ENCODE data around the gene SH3D21. TPM values are rescaled to one million over a fixed set of nuclear protein-coding genes. Genes with fewer than 3 reads are reported as not detected.

SH3D21 gene
- total and polyA plus RNA-seq, 2 experiments from 2014 or later, result 2.6 to 2.9 TPM

- no peak overlapping the region for H2AFZ ChIP-seq
- peaks cover 21% of the 10 kb centered on the region for H3K4me1 ChIP-seq (ENCODE audit: insufficient read depth)
- no peaks in the 10 kb centered on the region for H3K9me3 ChIP-seq (ENCODE audit: low read depth)
- H4K20me1 ChIP-seq (ENCODE audit: insufficient read depth, poor library complexity, severe bottlenecking), result no peaks in the 10 kb centered on the region
- DNase-seq (ENCODE audit: low spot score), result peak; percentile 49
- no peak overlapping the region for H3K4me2 ChIP-seq
- TF ChIP-seq, protein P1, sequence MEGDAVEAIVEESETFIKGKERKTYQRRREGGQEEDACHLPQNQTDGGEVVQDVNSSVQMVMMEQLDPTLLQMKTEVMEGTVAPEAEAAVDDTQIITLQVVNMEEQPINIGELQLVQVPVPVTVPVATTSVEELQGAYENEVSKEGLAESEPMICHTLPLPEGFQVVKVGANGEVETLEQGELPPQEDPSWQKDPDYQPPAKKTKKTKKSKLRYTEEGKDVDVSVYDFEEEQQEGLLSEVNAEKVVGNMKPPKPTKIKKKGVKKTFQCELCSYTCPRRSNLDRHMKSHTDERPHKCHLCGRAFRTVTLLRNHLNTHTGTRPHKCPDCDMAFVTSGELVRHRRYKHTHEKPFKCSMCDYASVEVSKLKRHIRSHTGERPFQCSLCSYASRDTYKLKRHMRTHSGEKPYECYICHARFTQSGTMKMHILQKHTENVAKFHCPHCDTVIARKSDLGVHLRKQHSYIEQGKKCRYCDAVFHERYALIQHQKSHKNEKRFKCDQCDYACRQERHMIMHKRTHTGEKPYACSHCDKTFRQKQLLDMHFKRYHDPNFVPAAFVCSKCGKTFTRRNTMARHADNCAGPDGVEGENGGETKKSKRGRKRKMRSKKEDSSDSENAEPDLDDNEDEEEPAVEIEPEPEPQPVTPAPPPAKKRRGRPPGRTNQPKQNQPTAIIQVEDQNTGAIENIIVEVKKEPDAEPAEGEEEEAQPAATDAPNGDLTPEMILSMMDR (IDR thresholded peaks at IDR 0.05; ENCODE audit: poor library complexity), result no peak
- no peak for TF ChIP-seq EZH2phosphoT487 (IDR thresholded peaks at IDR 0.05; ENCODE audit: low read depth, severe bottlenecking, unreplicated experiment)
- TF ChIP-seq EZH2 (IDR thresholded peaks at IDR 0.05; ENCODE audit: borderline replicate concordance), result no peak
- H3K27ac ChIP-seq, result peak overlapping the region; percentile 82
- H3K4me3 ChIP-seq, result no peak overlapping the region
- no peaks in the 10 kb centered on the region for H3K27me3 ChIP-seq
- no peaks in the 10 kb centered on the region for H3K36me3 ChIP-seq (replicated peaks; ENCODE audit: insufficient read depth, low read depth)
- 71% methylated on average over 14 of the region's 14 CpGs for WGBS (ENCODE audit: low lambda C conversion rate, missing lambda C conversion rate)
- H3K79me2 ChIP-seq, result no peaks in the 10 kb centered on the region
- no peaks in the 10 kb centered on the region for H3K9me2 ChIP-seq (replicated peaks; ENCODE audit: insufficient read depth)
Observed at GRCh38 chr1:36351227-36351977, 45.2 kb downstream of the SH3D21 start.

DNA sequence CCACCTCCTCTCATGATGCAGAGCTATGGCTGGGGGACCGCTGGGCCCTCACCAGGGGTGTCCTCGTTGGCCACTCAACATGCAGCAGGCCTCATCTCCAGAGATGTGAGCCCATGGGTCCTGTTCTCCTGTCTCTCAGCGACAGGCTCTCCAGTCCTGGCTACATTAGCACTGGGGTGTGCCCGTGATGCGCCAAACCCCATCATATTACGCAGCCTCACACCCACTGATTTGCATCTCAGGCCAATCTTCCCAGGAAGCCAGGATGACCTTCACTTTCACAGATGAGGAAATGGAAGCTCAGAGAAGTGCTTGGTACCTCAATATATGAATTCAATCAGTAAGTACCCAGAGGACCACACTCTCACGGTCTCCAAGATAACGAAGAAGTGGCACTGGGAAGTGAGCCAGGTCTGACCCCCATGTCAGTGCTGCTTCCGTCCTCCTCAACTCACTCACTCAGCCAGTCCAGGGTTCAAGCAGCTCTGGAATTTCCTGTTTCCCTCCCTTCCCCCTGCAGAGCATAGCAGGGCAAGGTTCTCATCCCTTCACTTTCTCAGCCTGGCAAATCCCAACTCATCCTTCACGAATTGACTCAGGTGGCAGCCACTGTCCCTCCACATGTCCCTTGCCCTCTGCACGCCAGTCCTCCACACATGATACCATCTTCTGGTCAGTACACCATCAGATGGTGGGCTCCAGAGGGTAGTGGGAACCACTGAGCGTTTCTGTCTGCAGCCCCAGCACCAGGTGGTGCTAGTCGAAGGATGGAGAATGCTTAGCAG, 46.1 kb downstream of the SH3D21 start:
- H3K27me3 ChIP-seq, result no peaks in the 10 kb centered on the region
- H2AFZ ChIP-seq, result no peak overlapping the region
- no peaks in the 10 kb centered on the region for H4K20me1 ChIP-seq (ENCODE audit: insufficient read depth, poor library complexity, severe bottlenecking)
- H3K4me2 ChIP-seq, result no peak overlapping the region
- H3K4me3 ChIP-seq, result no peak overlapping the region
- no peaks in the 10 kb centered on the region for H3K79me2 ChIP-seq
- H3K9me2 ChIP-seq (replicated peaks; ENCODE audit: insufficient read depth), result no peaks in the 10 kb centered on the region
- H3K36me3 ChIP-seq (replicated peaks; ENCODE audit: insufficient read depth, low read depth), result no peaks in the 10 kb centered on the region
- peaks cover 21% of the 10 kb centered on the region for H3K4me1 ChIP-seq (ENCODE audit: insufficient read depth)
- WGBS (ENCODE audit: low lambda C conversion rate, missing lambda C conversion rate), result 90% methylated on average over 13 of the region's 13 CpGs
- TF ChIP-seq EZH2 (IDR thresholded peaks at IDR 0.05; ENCODE audit: borderline replicate concordance) (no peak), EZH2phosphoT487 (IDR thresholded peaks at IDR 0.05; ENCODE audit: low read depth, severe bottlenecking, unreplicated experiment) (no peak)
- TF ChIP-seq, protein P1 (IDR thresholded peaks at IDR 0.05; ENCODE audit: poor library complexity), result no peak
- H3K9me3 ChIP-seq (ENCODE audit: low read depth), result no peaks in the 10 kb centered on the region
- DNase-seq (ENCODE audit: low spot score), result no peak
- H3K27ac ChIP-seq, result peak overlapping the region; percentile 82

DNA sequence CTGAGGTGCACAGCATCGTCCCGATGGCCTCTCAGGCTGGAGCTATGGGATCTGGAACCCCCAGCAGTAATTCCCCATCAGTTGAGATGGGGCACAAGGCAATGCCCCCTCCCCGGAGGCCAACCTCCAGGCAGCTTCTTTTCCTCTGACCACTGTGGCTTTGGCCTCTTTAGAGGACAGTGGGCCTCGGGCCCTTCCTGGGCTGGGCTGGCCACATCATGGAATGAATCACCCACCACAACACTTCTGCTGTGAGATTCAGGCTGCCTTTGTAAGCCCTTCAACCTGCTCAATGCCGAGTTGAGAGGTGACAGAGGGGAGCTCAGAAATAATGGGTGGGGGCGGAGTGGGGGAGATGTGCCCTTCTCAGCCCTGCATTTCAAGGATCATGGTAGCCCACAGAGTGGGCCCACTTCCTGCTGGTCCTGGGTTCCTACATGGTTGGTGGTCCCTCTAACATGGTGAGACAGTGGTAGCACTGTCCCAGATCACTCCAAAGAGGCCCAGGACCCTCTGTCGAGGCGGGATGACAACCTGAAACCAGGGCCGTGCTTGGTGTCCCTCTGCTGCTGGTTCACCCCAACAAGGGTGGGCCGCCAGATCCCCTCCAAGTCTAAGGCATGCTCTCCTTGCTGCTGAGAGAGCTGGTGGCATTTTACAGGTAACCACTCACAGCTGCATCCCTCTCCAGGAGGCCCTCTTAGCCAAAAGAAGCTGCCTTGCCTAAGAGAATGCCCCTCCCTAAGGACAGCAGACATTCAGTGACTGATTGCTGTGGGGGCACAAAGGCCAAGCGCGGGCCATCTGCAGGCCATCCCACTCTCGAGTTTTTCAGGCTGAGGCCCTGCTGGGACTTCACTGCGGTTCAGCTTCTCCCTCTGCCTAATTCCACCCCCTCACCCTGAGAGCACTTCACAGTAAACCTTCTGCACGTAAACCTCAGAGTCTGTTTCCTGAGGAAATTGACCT, 47.0 kb downstream of the SH3D21 start:
- WGBS (ENCODE audit: low lambda C conversion rate, missing lambda C conversion rate), result 96% methylated on average over 15 of the region's 15 CpGs
- H3K9me3 ChIP-seq (ENCODE audit: low read depth), result no peaks in the 10 kb centered on the region
- DNase-seq (ENCODE audit: low spot score), result no peak
- H4K20me1 ChIP-seq (ENCODE audit: insufficient read depth, poor library complexity, severe bottlenecking), result no peaks in the 10 kb centered on the region
- H3K4me3 ChIP-seq, result no peak overlapping the region
- peaks cover 21% of the 10 kb centered on the region for H3K4me1 ChIP-seq (ENCODE audit: insufficient read depth)
- H3K36me3 ChIP-seq (replicated peaks; ENCODE audit: insufficient read depth, low read depth), result no peaks in the 10 kb centered on the region
- H3K27me3 ChIP-seq, result no peaks in the 10 kb centered on the region
- no peak overlapping the region for H3K4me2 ChIP-seq
- TF ChIP-seq EZH2phosphoT487 (IDR thresholded peaks at IDR 0.05; ENCODE audit: low read depth, severe bottlenecking, unreplicated experiment), result no peak
- no peak for TF ChIP-seq EZH2 (IDR thresholded peaks at IDR 0.05; ENCODE audit: borderline replicate concordance)
- TF ChIP-seq, protein P1 (IDR thresholded peaks at IDR 0.05; ENCODE audit: poor library complexity), result no peak
- H3K79me2 ChIP-seq, result no peaks in the 10 kb centered on the region
- no peak overlapping the region for H3K27ac ChIP-seq
- no peak overlapping the region for H2AFZ ChIP-seq
- no peaks in the 10 kb centered on the region for H3K9me2 ChIP-seq (replicated peaks; ENCODE audit: insufficient read depth)

Data from hepatocyte (in vitro differentiated cells).